Body of pancreas (tissue), 4 donors: Measurements from ENCODE around the gene UROS.

Source experiments
- CTCF ChIP-seq, 7 experiments: fragments of 450-650 bp in 4 of 7; fragments of 200-600 bp in 3 of 7; sonication (generic) in 3 of 7; IDR thresholded peaks; one replicate each; pipeline ENCODE4 v1.5.1; 2016 to 2019; ENCODE audit warnings: antibody characterized with exemption in 7 of 7
- POLR2A ChIP-seq, 3 donors: fragments of 450-650 bp; IDR thresholded peaks; one replicate each; pipeline ENCODE4 v1.6.1; 2016; ENCODE audit warnings: antibody characterized with exemption in 3 of 3, mild to moderate bottlenecking in 2 of 3

GRCh38 chr10:125846894-125847293 lies 23.8 kb upstream of the UROS start:
- no peak for TF ChIP-seq POLR2A (IDR thresholded peaks at IDR 0.05)
- TF ChIP-seq CTCF (IDR thresholded peaks at IDR 0.05): no peak
